LNCaP clone FGC (cell line): Measurements from ENCODE around the gene ARMC7.

Experiments
- DNase-seq: peaks from one replicate; pipeline ENCODE4 v3.0.0-alpha.2; 2011; ENCODE audit warnings: low read depth
- H3K4me3 ChIP-seq: 2 replicates; pipeline ENCODE4 v1.5.1; 2011; ENCODE audit warnings: mild to moderate bottlenecking, low read depth, low read length, control low read depth
- TF ChIP-seq, protein P1 (sequence below): IDR thresholded peaks from 2 replicates; pipeline ENCODE4 v1.5.1; 2012; ENCODE audit warnings: mild to moderate bottlenecking; ENCODE audit not compliant: control insufficient read depth, insufficient read depth; ENCODE audit errors: extremely low read depth

ARMC7 gene

DNA sequence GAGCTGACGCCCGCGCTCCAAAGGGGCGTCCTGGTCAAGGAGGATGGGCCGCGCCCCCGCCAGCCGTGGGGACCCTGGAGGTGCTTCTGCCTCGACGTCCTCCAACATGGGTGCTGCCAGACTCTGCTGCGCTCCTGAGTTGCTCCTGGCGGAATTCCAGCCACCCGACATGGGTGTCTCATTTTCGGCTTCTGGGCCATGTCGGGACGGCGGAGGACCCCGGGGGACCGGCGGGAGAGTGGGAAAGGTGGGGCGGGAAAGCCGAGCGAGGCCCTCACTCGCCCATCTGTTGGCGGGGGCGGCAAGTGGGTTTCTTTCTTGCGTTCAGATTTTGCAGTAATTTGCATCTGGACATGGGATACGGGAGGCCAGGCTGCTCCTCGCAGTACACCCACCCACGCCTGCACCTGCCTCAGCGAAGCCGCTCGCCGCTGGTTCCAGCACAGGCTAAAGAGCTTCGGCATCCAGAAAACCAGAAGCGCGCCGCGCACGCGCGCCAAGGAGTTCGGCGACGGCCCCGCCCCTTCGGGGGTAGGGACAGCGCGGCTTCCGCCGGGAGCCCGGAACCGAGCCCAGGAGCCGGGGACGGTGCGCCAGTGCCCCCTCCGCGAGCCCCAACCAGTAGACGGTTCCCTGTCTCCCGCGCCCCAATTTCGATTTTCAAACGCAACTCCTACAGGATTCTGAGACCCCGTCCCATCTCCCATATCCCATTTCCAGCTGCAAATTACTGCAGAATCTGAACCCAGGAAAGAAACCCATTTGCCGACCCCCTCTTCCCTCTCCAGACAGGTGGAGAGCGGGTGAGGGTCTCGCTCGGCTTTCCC is at the start of gene ARMC7:
Gene ARMC7, plus strand, starts transcription at position 563 of the 827 bp plus-strand sequence. CDS start 320 bp downstream, outside the sequence.
- H3K4me3 ChIP-seq, result peak within 1 kb of the TSS; percentile 80
- no peak for DNase-seq
- TF ChIP-seq, protein P1, sequence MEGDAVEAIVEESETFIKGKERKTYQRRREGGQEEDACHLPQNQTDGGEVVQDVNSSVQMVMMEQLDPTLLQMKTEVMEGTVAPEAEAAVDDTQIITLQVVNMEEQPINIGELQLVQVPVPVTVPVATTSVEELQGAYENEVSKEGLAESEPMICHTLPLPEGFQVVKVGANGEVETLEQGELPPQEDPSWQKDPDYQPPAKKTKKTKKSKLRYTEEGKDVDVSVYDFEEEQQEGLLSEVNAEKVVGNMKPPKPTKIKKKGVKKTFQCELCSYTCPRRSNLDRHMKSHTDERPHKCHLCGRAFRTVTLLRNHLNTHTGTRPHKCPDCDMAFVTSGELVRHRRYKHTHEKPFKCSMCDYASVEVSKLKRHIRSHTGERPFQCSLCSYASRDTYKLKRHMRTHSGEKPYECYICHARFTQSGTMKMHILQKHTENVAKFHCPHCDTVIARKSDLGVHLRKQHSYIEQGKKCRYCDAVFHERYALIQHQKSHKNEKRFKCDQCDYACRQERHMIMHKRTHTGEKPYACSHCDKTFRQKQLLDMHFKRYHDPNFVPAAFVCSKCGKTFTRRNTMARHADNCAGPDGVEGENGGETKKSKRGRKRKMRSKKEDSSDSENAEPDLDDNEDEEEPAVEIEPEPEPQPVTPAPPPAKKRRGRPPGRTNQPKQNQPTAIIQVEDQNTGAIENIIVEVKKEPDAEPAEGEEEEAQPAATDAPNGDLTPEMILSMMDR, result no peak

- TF ChIP-seq, protein P1, result no peak
- DNase-seq, result no peak
- H3K4me3 ChIP-seq, result no peak overlapping the region
These were observed 49.2 kb upstream of the ARMC7 start for GRCh38 chr17:75060434-75061054.

GRCh38 chr17:75061055-75061438 is 48.7 kb upstream of the ARMC7 start:
- TF ChIP-seq, protein P1, result no peak
- no peak overlapping the region for H3K4me3 ChIP-seq
- DNase-seq, result no peak

GRCh38 chr17:75061618-75062017 is 48.2 kb upstream of the ARMC7 start:
- no peak overlapping the region for H3K4me3 ChIP-seq
- TF ChIP-seq, protein P1, result no peak
- no peak for DNase-seq

DNA sequence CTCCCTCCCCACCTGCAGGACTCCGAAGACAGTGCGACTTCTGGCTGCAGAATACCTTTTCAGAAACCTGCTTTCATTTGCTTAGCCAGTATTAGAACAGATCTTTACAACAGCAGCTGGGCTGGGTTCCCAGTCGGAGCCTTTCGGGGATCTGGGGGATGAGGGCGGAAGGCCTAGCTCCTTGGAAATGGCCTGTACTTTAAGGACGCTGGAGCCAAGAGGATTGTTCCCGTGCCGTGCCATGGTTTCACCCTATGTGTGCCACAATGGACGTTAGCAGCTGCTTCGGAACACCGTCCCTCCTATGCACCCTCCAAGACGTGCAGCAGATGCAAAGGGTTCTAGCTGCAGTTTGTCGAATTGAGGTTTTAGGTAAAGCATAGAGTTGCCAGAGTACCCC is 46.6 kb upstream of the ARMC7 start:
- DNase-seq, result no peak
- TF ChIP-seq, protein P1, result no peak
- H3K4me3 ChIP-seq, result no peak overlapping the region

GRCh38 chr17:75063626-75064025 is 46.1 kb upstream of the ARMC7 start:
- TF ChIP-seq, protein P1, result no peak
- no peak overlapping the region for H3K4me3 ChIP-seq
- DNase-seq, result no peak
